ENCODE measurements around the gene C3orf33. TPM values are rescaled to one million over a fixed set of nuclear protein-coding genes. Genes with fewer than 3 reads are reported as not detected.

Gene C3orf33
- total and polyA plus RNA-seq, 2 experiments from 2014 or later: 6.4 to 9.4 TPM

DNA sequence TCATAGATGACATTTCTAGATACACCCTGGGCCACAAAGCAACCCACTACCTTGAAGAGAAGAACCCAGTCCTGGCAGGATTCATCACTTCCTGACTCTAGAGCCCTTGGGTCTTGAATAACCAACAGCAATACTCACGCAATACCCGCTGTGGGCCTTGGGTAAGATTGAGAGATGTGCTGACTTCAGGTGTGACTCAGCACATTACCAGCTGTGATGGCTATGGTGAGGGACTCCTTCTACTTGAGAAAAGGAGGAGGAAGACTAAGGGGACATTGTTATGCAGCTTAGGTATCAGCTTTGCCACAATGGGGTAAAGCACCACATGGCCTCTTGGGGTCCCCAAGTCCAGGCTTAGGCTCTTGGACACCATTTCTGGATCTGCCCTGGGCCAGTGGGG is 14.9 kb downstream of the C3orf33 start:
- WGBS (ENCODE audit: low lambda C conversion rate, missing lambda C conversion rate): 95% methylated on average over 2 of the region's 2 CpGs
- Histone ChIP-seq H3K4me3 (no peak overlapping the region), H3K4me1 (ENCODE audit: insufficient read depth) (no peaks in the 10 kb centered on the region)

DNA sequence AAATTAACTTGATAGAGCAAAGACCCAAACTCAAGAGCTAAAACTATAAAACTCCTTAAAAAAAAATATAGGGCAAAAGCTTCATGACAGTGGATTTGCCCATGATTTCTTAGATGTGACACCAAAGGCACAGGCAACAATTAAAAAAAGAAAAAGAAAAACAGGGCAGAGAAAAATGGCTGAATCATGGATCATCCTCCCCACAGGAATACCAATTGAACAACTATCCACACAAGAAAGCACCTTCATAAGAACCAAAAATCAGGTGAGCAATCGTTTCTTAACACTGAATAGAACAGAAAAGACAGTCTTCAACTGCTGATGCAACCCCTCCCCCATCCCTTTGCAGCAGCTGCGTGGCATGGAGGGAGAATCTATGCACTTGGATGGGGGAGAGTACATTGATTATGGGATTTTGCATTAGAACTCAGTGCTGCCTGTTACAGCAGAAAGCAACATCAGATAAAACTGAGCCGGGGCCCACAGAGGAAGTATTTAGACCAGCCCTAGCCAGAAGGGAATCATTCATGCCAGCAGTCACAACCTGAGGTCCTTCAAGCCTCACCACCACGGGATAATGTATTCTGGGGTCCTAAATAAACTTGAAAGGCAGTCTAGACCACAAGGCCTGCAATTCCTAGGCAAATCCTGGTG is 15.7 kb downstream of the C3orf33 start:
- Histone ChIP-seq H4K20me1 (ENCODE audit: insufficient read depth, poor library complexity, severe bottlenecking) (no peaks in the 10 kb centered on the region), H3K27ac (no peak overlapping the region), H3K9me3 (ENCODE audit: low read depth) (no peaks in the 10 kb centered on the region), H3K4me2 (no peak overlapping the region), H2AFZ (no peak overlapping the region), H3K36me3 (replicated peaks; ENCODE audit: insufficient read depth, low read depth) (no peaks in the 10 kb centered on the region), H3K4me3 (no peak overlapping the region), H3K79me2 (peaks cover 6% of the 10 kb centered on the region), H3K27me3 (no peaks in the 10 kb centered on the region), H3K9me2 (replicated peaks; ENCODE audit: insufficient read depth) (no peaks in the 10 kb centered on the region), H3K4me1 (ENCODE audit: insufficient read depth) (no peaks in the 10 kb centered on the region)
- 78% methylated on average over 4 of the region's 4 CpGs for WGBS (ENCODE audit: low lambda C conversion rate, missing lambda C conversion rate)
- no peak for DNase-seq (ENCODE audit: low spot score)
- no peak for TF ChIP-seq EZH2 (IDR thresholded peaks at IDR 0.05; ENCODE audit: borderline replicate concordance)
- no peak for TF ChIP-seq EZH2phosphoT487 (IDR thresholded peaks at IDR 0.05; ENCODE audit: low read depth, severe bottlenecking, unreplicated experiment)
- TF ChIP-seq, protein P1, sequence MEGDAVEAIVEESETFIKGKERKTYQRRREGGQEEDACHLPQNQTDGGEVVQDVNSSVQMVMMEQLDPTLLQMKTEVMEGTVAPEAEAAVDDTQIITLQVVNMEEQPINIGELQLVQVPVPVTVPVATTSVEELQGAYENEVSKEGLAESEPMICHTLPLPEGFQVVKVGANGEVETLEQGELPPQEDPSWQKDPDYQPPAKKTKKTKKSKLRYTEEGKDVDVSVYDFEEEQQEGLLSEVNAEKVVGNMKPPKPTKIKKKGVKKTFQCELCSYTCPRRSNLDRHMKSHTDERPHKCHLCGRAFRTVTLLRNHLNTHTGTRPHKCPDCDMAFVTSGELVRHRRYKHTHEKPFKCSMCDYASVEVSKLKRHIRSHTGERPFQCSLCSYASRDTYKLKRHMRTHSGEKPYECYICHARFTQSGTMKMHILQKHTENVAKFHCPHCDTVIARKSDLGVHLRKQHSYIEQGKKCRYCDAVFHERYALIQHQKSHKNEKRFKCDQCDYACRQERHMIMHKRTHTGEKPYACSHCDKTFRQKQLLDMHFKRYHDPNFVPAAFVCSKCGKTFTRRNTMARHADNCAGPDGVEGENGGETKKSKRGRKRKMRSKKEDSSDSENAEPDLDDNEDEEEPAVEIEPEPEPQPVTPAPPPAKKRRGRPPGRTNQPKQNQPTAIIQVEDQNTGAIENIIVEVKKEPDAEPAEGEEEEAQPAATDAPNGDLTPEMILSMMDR (IDR thresholded peaks at IDR 0.05; ENCODE audit: poor library complexity): no peak

More for the DNA sequence above, 14.9 kb downstream of the C3orf33 start:
- no peak for TF ChIP-seq EZH2phosphoT487 (IDR thresholded peaks at IDR 0.05; ENCODE audit: low read depth, severe bottlenecking, unreplicated experiment)
- TF ChIP-seq, protein P1 (IDR thresholded peaks at IDR 0.05; ENCODE audit: poor library complexity): no peak
- TF ChIP-seq EZH2 (IDR thresholded peaks at IDR 0.05; ENCODE audit: borderline replicate concordance): no peak
- DNase-seq (ENCODE audit: low spot score): no peak
- Histone ChIP-seq H2AFZ (no peak overlapping the region), H3K9me3 (ENCODE audit: low read depth) (no peaks in the 10 kb centered on the region), H3K27me3 (no peaks in the 10 kb centered on the region), H3K9me2 (replicated peaks; ENCODE audit: insufficient read depth) (no peaks in the 10 kb centered on the region), H4K20me1 (ENCODE audit: insufficient read depth, poor library complexity, severe bottlenecking) (no peaks in the 10 kb centered on the region), H3K79me2 (peaks cover 6% of the 10 kb centered on the region), H3K27ac (no peak overlapping the region), H3K36me3 (replicated peaks; ENCODE audit: insufficient read depth, low read depth) (no peaks in the 10 kb centered on the region), H3K4me2 (no peak overlapping the region)

DNA sequence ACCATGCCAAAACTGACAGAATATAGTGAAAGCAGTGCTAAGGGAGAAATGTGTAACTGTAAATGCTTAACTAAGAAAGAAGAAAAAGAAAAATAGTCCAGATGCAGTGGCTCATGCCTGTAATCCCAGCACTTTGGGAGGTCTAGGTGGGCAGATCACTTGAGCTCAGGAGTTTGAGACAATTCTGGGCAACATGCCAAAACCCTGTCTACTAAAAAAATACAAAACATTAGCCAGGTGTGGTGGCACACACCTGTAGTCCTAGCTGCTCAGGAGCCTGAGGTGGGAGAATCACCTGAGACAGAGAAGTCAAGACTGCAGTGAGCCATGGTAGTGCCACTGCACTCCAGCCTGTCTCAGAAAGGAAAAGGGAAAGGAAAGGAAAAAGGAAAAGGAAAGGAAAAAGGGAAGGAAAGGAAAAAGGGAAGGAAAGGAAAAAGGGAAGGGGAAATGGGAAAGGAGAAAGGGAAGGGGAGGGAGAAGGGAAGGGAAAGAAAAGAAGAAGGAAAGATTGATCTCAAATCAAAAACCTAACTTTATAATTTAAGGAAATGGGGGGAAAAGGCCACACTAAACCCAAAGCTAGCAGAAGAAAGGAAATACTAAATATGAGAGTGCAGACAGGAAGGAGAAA is 20.3 kb downstream of the C3orf33 start:
- Histone ChIP-seq H3K36me3 (replicated peaks; ENCODE audit: insufficient read depth, low read depth) (no peaks in the 10 kb centered on the region), H3K9me2 (replicated peaks; ENCODE audit: insufficient read depth) (no peaks in the 10 kb centered on the region), H3K79me2 (peaks cover 6% of the 10 kb centered on the region), H3K4me1 (ENCODE audit: insufficient read depth) (no peaks in the 10 kb centered on the region), H2AFZ (no peak overlapping the region), H3K9me3 (ENCODE audit: low read depth) (peaks cover 5% of the 10 kb centered on the region), H3K27ac (no peak overlapping the region), H3K4me3 (no peak overlapping the region), H3K4me2 (no peak overlapping the region), H3K27me3 (no peaks in the 10 kb centered on the region), H4K20me1 (ENCODE audit: insufficient read depth, poor library complexity, severe bottlenecking) (no peaks in the 10 kb centered on the region)
- TF ChIP-seq EZH2phosphoT487 (IDR thresholded peaks at IDR 0.05; ENCODE audit: low read depth, severe bottlenecking, unreplicated experiment) (no peak), EZH2 (IDR thresholded peaks at IDR 0.05; ENCODE audit: borderline replicate concordance) (no peak)
- TF ChIP-seq, protein P1 (IDR thresholded peaks at IDR 0.05; ENCODE audit: poor library complexity): no peak
- no peak for DNase-seq (ENCODE audit: low spot score)

All from hepatocyte (in vitro differentiated cells).